Urothelium cell line (cell line): ENCODE measurements around the gene RPA3.
"Not testable (repeated sequence)": the region's sequence is repeated elsewhere in the genome, so short reads cannot be mapped to it uniquely, and the experiment has no call there.

ENCODE experiments used
- DNase-seq: peaks from one replicate; pipeline ENCODE4 v3.0.0; 2011; ENCODE audit warnings: low spot score, mixed read lengths
- FAIRE-seq: peaks from 2 replicates; lab custom pipeline; 2011; peaks lifted over from hg19 to GRCh38; lab: Jason Lieb, UNC

The RPA3 gene

DNA sequence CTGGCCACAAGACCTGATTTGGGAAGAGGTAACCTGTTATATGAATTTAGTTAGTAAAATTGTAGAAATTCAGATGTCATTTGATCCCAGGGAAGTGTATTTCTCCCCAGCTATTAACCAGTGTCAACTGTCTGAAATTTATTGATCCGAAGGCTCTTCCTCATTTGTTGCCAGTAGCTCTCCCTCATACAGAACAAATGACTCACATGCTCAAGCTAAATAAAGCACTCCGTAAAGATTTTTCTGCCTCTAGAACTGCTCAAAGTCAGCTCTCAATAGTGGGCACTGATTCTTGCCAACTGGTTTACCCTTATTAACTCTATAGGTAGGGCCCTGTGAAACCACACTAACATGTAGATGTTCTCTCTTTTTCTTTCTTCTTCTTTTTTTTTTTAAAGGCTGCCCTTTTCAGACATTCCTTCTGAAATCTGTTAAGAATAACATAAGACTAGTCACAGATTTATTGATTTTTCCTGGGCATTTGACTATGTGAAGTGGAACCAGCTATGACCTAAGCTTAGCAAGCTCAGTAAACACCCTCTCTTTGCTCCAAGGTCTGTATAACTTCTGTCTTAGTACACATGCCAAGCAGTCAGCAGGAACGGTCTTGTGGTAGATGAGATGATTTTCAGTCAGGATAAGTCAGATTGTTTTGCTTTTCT, 21.8 kb downstream of the RPA3 start:
- peak; percentile 40 for FAIRE-seq
- DNase-seq = peak; percentile 46

DNA sequence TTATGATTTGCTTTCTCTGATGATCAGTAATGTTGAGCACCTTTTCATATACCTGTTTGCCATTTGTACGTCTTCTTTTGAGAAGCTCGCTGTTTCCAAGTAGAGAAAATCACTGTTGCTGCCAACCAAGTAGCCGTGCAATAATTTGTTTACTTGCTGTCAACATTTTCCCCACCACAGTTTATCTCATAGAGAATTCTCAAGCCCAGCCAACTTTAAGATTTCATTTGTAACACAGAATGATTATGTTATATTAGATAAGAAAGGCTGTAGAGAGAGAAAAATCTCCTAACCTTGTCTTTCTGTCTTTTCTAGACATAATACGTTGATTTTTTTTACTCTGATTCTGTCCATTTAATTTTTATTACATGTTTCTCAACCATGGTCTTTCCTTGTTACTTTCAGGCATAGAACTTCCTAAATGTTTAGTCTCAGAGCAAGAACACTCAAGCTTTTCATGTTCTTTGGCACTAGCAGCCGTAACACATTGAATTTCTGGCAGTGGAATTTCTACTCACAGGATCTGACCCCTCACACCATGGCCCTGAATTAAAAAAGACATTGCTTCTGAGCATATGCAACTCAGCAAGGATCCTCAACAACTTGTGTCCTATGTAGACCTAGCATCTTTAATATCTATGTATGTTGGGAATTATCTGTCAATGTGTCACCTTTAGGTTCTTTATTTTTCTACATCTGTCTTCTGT, 23.1 kb downstream of the RPA3 start:
- FAIRE-seq (no peak), DNase-seq (no peak)

DNA sequence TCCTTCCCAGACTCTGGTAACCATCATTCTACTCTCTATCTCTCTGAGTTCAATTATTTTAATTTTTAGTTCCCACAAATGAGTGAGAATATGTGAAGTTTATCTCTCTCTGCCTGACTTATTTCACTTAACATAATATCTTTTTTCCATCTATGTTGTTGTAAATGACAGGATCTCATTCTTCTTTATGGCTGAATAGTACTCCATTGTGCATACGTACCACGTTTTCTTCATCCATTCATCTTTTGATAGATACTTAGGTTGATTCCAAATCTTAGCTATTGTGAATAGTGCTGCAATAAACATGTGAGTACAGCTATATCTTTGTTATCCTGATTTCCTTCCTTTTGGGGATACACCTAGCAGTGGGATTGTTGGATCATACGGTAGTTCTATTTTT, 23.9 kb downstream of the RPA3 start:
- DNase-seq = no peak
- peak; percentile 94 for FAIRE-seq

DNA sequence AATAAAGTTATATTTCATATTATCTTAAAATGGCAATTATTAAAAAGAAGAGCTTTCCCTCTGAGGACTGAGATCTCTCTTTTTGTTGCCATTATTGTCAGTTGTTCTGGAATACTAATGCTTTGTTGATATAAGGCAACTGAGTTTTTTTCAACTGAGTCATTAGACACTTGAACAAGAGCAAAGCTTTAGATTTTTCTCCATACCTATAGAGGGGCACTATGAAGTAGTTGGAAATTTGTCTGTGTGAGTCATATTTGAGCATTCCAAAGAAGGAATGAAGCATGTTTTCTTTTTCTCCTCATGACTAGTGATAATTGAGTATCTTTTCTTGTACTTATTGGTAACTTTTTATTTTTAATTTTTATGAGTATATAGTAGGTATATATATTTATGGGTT, 24.5 kb downstream of the RPA3 start:
- FAIRE-seq (peak; percentile 52), DNase-seq (peak; percentile 49)

DNA sequence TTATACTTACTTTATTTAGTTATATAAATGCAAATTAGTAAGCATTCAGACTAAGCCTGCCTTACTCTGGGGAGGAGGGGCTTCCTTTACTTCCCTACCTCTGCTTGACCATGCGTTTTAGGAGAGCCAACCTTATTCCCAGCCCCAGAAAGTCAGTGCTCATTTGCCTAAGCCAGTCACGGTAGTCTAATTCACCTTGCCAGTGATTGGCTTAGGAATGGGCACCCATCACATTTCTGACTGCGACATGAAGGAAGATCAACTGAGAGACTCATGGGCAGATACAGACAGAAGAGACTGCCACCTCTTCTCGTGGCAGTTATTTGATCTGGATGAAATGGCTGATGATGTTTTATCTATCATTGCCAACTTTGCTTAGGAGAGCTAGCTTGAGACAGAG, 29.5 kb downstream of the RPA3 start:
- FAIRE-seq (peak; percentile 73), DNase-seq (no peak)

DNA sequence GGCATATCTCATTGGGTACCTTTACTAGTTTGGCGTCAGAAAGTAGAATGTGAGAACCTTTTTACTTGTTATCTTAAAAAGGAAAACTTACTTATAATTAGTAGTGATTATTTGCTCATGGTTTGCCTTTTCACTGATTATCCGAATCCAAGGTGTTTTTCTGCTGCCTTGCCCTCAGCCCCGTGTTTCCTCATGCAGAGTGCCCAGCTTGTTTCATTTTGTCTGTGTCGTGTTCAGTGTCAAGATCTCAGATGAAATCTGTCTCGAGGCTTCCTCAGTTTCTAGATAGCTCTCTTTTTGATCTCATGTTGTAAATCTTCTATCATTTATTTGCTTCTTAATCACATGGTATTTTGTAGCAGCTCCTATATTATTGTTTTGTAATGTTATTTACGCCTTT, 30.1 kb downstream of the RPA3 start:
- no peak for FAIRE-seq
- DNase-seq = no peak

DNA sequence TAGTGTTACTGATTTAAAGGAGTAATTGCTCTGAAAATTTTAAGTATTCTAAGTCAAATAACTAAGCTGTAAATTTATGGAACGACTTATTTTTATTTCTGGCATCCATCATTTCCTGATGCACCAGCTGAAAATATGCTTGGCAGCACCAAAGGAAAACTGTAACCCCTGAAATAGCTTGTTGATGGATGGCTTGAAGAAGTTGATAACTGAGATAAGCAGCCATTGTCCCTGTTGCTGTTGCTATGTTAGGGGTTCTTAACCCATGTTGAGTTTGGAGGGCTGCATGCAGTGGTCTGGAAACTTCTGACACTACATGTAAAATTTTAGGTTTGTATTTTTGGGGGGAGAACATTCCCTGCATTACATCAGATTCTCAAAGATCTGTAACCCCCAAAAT, 30.6 kb downstream of the RPA3 start:
- DNase-seq = no peak
- FAIRE-seq = no peak

DNA sequence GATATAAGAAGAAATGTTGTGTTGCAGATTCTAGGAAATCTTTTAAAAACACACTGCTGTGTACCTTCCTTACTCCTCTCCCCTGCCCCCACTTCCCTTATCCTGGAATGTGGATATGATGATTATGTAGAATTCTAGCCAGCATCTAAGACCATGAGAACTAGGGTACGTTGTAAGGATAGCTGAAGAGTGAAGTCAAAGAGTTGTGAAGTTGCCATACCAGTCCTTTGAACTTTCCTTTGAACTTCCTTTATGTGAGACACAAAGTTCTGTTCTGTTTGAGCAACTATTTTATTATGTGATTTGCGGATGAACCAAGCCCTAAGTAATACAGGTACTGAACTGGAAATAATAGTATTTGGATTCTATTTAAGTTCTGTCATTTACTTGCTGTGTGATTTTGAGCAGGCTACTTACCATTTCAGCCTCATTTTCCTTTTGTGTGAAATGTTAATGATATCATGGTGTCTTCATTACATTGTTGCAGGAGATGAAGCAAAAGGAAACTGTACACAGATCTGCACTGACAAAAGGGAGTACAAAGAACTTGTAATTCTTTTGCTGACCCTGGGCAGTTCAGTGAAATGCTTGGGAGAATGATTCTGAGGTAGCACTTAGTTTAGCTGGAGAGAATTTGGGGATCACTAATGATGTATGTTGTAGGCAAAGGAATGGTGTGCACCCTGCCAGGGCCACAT, 31.4 kb downstream of the RPA3 start:
- FAIRE-seq (peak; percentile 48), DNase-seq (no peak)

DNA sequence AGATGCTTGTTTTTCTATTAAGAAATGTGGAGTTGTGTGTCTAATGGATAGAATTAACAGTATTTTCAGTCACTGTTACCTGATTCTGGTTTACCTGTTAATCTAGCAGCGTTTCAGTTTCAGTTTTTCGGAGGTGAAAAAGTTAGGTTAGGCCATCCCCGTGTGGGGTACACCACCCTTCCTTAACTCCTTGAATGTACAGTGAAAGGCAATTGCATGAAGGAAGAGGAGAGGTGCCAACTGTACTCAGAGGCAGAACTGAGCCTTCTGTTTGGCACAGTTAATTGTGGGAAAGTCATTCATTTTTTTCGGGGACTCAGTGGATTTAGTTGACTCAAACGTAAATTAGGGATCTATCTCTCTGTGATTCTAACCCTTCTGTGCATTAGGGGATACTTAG, 35.5 kb downstream of the RPA3 start:
- FAIRE-seq (no peak), DNase-seq (no peak)

DNA sequence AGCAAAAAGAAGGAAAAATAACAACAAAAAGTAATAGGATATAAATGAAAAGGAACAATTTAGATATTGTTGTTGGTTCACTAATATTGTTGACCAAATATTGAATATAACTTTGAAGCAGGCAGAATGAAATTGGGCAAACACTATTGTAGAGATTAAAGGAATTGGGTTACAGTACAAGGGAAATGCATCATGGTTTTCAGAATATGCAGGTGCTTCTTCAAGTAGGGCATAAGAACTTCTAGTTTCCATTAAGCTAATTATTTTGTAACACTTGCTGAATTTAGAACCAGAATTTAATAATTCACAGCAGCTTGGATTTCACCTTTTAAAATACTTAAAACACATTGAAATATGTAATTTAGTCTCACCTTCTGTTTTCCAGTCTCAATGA, 36.5 kb downstream of the RPA3 start:
- no peak for FAIRE-seq

DNA sequence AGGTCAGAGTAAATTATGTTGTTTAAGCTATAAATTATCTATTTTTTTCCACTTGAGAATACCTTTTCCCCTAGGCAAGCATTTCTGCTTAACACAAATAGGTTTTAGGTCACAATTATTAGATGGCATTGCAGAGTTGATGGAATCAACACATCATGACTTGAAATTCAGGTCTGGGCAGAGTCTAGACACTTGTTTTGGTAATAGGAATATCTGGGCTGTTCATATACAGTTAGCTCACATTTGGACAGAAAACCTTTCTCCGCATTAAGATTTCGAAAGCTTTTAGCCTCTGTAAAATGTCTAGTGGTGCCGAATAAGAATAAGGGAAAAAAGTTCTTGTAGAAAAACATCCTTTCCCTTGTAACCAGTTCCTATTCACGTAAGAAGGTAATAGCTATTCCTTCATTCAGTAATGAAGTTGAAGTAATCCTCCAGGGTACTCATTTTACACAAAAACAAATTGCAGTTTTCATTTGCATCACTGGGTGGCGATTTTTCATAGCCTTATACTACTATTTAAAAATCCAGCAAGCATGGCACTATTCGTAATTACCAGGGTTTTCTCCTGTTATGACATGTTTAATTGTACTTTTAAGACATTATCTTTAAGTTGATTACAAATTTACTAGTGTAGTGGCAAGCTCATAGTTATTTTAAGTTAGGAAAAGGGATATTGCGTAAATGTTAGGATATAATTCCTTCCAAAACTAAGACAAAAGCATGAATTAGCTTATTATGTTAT, 37.0 kb downstream of the RPA3 start:
- DNase-seq = peak; percentile 37
- FAIRE-seq = peak; percentile 70

More for the DNA sequence above, 36.5 kb downstream of the RPA3 start:
- no peak for DNase-seq

DNA sequence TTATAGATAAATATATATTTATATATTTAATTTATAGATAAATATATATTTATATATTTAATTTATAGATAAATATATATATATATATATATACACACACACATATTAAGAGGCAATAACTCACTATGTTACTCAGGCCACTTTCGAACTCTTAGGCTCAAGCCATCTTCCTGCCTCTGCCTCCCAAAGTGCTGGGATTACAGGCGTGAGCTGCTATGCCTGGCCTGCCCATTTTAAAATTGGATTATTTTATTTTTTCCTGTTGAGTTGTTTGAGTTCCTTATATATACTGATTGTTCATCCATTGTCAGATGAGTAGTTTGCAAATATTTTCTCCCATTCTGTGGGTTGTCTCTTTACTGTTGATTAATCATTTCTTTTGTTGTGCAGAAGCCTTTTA, 38.8 kb downstream of the RPA3 start:
- not testable (repeated sequence) for FAIRE-seq, DNase-seq

DNA sequence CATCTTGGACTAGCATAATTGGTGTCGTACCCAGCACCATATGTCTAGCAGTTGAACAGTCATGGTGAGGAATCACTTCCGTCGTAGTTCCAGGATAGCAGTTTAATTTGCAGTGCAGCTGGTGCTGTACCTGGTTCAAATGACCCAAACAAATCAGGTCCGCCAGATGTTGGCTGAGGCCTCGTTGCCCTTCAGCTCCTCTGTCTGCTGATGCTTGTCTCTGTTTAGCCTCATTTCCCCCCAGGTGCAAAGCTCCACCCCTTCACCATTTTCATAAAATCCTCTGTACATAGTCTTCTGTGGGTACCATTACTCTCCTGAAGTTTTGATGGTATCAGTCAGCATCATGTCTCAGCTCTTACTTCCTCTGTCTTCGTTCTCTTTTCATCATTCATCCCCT, 42.7 kb downstream of the RPA3 start:
- DNase-seq (no peak), FAIRE-seq (peak; percentile 97)

DNA sequence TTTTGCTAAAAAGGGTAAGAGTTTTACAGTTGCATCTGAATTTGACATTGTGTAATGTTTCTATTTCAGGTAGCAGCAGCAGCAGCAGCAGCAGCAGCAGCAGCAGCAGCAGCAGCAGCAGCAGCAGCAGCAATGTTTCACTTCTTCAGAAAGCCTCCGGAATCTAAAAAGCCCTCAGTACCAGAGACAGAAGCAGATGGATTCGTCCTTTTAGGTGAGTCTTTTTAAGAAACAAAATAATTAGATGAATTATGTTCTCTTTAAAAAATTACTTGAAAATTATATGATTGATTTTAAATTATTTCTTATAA, 45.2 kb downstream of the RPA3 start:
- FAIRE-seq (no peak), DNase-seq (no peak)

DNA sequence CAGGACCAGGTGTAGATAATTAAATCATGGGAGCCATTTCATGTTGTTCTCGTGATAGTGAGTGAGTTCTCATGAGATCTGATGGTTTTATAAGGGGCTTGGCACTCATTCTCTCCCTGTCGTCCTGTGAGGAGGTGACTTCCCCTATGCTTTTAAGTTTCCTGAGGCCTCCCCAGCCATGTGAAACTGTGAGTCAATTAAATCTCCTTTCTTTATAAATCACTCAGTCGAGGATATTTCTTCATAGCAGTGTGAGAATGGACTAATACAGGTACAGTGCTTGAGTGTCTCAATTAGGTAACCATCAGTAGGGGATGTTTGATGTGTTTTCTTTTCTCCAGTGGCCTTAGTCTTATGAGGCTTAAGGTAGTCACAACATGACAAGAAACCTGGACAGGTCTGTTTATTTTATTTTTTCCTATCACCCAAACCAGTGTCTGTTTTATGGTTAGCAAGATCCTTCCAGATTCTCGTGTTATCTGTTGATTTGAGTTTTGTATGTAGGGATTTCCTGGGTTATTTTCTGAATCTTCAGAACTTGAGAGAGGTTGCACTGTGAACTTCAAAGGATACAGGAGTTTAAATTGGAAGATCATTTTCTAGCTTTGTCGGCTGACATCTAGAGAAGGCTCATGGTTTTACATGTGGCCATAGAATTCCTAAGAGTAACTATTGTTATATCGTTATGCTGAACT, 45.7 kb downstream of the RPA3 start:
- DNase-seq (no peak), FAIRE-seq (peak; percentile 35)

DNA sequence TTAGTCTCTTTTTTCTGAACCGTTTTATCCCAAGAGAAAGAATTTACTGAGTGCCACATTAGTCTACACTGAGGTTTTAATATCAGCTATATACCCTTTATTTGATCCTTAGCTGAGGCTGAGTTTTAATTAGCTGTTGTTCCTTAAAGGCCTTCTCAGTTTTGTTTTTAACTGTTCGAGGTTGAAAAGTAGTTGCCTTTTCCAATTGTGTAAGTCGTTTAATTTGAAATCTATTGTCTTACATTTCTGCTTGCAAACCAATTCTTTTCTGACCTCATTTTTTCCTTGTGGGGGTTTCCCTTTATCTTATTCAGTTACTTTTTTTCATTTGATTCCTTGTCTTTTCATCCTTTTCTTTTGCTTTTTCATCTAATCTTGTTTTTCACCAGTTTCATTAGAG, 47.0 kb downstream of the RPA3 start:
- no peak for DNase-seq
- no peak for FAIRE-seq

DNA sequence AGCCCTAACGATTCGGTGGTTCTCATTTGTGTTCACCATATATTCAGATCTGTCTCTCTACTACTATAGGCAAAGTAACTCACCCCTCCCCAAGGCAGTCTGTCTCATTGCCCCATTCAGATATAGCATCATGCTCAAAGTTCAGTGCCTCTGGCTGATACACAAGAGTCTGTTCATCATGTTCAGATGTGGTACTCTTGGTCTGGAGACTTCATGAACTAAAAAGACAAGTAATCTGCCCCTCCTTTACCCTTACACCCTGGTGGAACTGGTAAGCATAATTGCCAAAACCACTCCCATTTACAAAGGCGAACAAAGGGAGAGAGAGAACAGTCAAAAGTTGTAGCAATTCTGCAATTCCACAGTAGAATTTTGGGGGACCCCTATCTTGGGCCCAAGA, 47.9 kb downstream of the RPA3 start:
- FAIRE-seq = peak; percentile 95
- DNase-seq = no peak

DNA sequence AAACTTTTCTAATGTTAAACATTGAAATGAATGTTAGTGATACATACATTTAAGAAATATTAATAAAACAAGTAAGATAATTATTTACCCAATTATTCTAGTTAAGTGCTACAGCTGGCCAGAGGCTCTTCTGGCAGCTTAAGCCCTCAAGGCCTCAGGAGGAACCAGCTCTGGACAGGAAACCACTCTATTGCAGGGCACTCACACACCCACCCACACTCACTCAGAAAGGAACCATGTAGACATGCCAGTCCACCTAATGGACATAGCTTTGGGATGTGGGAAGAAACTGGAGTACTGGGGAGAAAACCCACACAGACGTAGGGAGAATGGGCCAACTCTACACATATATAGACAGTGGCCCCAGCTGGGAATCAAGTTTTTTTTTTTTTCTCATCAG, 49.7 kb downstream of the RPA3 start:
- no peak for DNase-seq

DNA sequence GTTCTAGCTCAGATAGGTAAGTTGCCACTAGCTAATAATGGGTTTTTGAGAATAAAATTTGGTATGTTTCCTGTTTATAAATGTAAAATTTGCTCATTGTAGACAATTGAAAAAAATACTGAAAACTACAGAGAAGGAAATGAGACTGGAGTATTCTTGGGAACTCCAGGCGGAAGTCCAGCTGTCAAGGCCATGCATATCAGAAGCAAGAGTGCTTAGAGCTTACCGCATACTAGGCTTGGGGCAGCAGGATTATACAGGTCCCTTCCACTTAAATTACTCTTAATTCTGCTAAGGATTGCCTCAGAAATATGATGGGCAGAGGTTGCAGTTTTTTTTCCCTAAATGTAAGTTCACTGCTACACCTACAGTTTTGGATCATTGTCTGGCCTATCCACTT, 51.2 kb downstream of the RPA3 start:
- no peak for DNase-seq
- no peak for FAIRE-seq

More for the DNA sequence above, 49.7 kb downstream of the RPA3 start:
- no peak for FAIRE-seq

DNA sequence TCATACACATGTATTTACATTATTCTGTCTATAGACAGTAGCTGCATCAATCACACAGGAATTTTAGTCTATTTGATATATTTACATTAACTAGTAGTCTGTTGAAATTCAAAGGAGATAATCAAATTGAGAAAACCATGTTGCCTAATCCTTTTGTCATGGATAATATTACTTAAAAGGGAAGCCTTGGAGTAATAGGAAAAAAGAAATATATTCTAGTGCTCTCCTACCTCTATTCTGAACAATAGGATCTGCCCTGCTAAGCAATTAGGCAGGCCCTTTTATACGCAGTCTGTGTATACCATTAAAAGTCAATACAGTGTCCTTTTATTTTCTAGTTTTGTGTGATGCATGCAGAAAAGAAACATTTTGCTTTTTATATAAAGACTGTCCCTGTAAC, 53.4 kb downstream of the RPA3 start:
- FAIRE-seq (no peak), DNase-seq (no peak)

DNA sequence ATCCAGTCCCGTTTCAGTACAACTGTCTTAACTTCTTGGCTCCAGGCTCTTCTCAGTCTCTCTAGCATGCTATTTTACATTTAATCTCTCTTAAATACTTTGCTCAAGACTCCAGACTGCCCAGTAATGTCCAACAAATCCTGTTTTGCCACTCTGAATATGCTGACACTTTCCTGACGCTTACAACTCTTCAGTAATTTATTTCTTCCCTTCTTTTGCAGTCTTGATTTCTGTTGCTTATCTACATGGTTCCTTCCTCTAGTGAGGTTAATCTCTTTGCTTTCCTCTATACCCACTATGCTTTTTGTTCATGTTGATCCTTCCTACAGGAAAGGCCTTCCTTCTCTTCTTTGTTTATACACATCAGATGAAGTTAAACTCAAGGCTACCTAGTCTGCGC, 54.1 kb downstream of the RPA3 start:
- no peak for FAIRE-seq
- no peak for DNase-seq
